ENCODE measurements around the gene PRPF6. TPM values are rescaled to one million over a fixed set of nuclear protein-coding genes. Genes with fewer than 3 reads are reported as not detected.

The PRPF6 gene
- polyA plus RNA-seq, 3 donors, result 29.1 to 47.7 (median 34.5) TPM

DNA sequence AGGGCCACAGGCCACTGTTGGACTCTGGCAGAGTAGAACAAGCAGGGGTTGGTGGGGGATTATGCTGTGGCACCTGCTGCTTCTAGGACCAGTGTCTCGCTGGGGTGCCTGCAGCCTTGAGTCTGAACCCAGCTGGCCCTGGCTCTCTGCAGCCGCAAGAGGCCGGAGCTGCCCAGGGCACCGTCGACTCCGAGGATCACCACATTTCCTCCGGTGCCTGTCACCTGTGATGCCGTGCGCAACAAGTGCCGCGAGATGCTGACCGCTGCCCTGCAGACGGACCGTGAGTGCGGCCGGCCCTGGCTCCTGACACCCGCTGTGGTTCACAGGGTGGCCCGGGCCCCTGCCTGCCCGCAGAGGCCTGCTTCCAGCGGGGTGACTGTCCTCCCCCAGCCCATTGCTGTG, 88.3 kb downstream of the PRPF6 start:
- no peak overlapping the region for H2AFZ ChIP-seq (ENCODE audit: insufficient read depth, low read depth, low read length, poor library complexity, severe bottlenecking)
- H3K9ac ChIP-seq (ENCODE audit: insufficient read depth, low read length, poor library complexity, severe bottlenecking), result no peak overlapping the region
- H3K27ac ChIP-seq (ENCODE audit: low read depth in 1 of 2, low read length in 2 of 2), result no peak overlapping the region
- no peaks in the 10 kb centered on the region for H3K27me3 ChIP-seq (ENCODE audit: control insufficient read depth in 2 of 2, insufficient read depth in 2 of 2, low read length in 2 of 2)
- intact Hi-C loops (cut with micrococcal nuclease), result loop anchor here in 1 of 2 donors (10.0 kb wide), 1 partner anchor 544 kb away; the partner anchor contains the start of gene PPDPF
- 86% methylated on average over 20 of the region's 20 CpGs for WGBS (ENCODE audit: insufficient coverage)
- no peak overlapping the region for H3K4me3 Mint-ChIP-seq
- H3K36me3 Mint-ChIP-seq, result peaks cover 16 to 24% of the 10 kb centered on the region in 2 donors
- no peak overlapping the region for H3K4me2 ChIP-seq (replicated peaks; ENCODE audit: extremely low read depth, low read length, poor library complexity, severe bottlenecking)
- DNase-seq, result no peak
- peaks cover 22 to 25% of the 10 kb centered on the region in 2 donors for H3K36me3 ChIP-seq (replicated peaks in 1 of 2; ENCODE audit: control insufficient read depth in 1 of 2, insufficient read depth in 2 of 2, low read length in 2 of 2)
- H3K4me1 Mint-ChIP-seq, result peaks cover 40% of the 10 kb centered on the region
- H3K4me3 ChIP-seq (replicated peaks in 1 of 3; ENCODE audit: low read depth in 2 of 3, low read length in 3 of 3), result no peak overlapping the region
- H3K4me1 ChIP-seq (ENCODE audit: control insufficient read depth in 1 of 2, insufficient read depth in 2 of 2, low read length in 2 of 2), result peaks cover 16 to 39% of the 10 kb centered on the region in 2 donors
- H3K9me3 ChIP-seq (replicated peaks in 1 of 2; ENCODE audit: control insufficient read depth in 1 of 2, insufficient read depth in 1 of 2, low read length in 2 of 2), result no peaks in the 10 kb centered on the region
- peaks cover 0 to 20% (median 12%) of the 10 kb centered on the region in 3 donors for H3K27me3 Mint-ChIP-seq (ENCODE audit: low read depth in 3 of 3)
- peaks cover 64% of the 10 kb centered on the region for H4K20me1 ChIP-seq (ENCODE audit: insufficient read depth, low read length)
- H3K79me2 ChIP-seq (ENCODE audit: insufficient read depth, low read length), result peaks cover 8% of the 10 kb centered on the region
- H3K9me3 Mint-ChIP-seq, result peaks cover 0 to 2% (median 0%) of the 10 kb centered on the region in 7 donors
- no peak overlapping the region for H3K27ac Mint-ChIP-seq
- TF ChIP-seq, protein P1, sequence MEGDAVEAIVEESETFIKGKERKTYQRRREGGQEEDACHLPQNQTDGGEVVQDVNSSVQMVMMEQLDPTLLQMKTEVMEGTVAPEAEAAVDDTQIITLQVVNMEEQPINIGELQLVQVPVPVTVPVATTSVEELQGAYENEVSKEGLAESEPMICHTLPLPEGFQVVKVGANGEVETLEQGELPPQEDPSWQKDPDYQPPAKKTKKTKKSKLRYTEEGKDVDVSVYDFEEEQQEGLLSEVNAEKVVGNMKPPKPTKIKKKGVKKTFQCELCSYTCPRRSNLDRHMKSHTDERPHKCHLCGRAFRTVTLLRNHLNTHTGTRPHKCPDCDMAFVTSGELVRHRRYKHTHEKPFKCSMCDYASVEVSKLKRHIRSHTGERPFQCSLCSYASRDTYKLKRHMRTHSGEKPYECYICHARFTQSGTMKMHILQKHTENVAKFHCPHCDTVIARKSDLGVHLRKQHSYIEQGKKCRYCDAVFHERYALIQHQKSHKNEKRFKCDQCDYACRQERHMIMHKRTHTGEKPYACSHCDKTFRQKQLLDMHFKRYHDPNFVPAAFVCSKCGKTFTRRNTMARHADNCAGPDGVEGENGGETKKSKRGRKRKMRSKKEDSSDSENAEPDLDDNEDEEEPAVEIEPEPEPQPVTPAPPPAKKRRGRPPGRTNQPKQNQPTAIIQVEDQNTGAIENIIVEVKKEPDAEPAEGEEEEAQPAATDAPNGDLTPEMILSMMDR (IDR thresholded peaks at IDR 0.05), result no peak

- DNase-seq, result peak in 2 of 3 donors; percentile 42 to 52
- peaks cover 12 to 39% of the 10 kb centered on the region in 2 donors for H3K4me1 ChIP-seq (ENCODE audit: control insufficient read depth in 1 of 2, insufficient read depth in 2 of 2, low read length in 2 of 2)
- H3K4me1 Mint-ChIP-seq, result peaks cover 35% of the 10 kb centered on the region
Observed at GRCh38 chr20:64069614-64070243, 88.8 kb downstream of the PRPF6 start.

More at GRCh38 chr20:64069614-64070243, 88.8 kb downstream of the PRPF6 start:
- Histone ChIP-seq H3K4me3 (replicated peaks in 1 of 3; ENCODE audit: low read depth in 2 of 3, low read length in 3 of 3) (no peak overlapping the region), H3K79me2 (ENCODE audit: insufficient read depth, low read length) (peaks cover 13% of the 10 kb centered on the region), H2AFZ (ENCODE audit: insufficient read depth, low read depth, low read length, poor library complexity, severe bottlenecking) (no peak overlapping the region), H3K9me3 (replicated peaks in 1 of 2; ENCODE audit: control insufficient read depth in 1 of 2, insufficient read depth in 1 of 2, low read length in 2 of 2) (no peaks in the 10 kb centered on the region), H3K36me3 (replicated peaks in 1 of 2; ENCODE audit: control insufficient read depth in 1 of 2, insufficient read depth in 2 of 2, low read length in 2 of 2) (peaks cover 27 to 30% of the 10 kb centered on the region in 2 donors), H3K4me2 (replicated peaks; ENCODE audit: extremely low read depth, low read length, poor library complexity, severe bottlenecking) (no peak overlapping the region), H3K27ac (ENCODE audit: low read depth in 1 of 2, low read length in 2 of 2) (no peak overlapping the region), H3K27me3 (ENCODE audit: control insufficient read depth in 2 of 2, insufficient read depth in 2 of 2, low read length in 2 of 2) (no peaks in the 10 kb centered on the region), H3K9ac (ENCODE audit: insufficient read depth, low read length, poor library complexity, severe bottlenecking) (no peak overlapping the region), H4K20me1 (ENCODE audit: insufficient read depth, low read length) (peaks cover 69% of the 10 kb centered on the region)
- intact Hi-C loops (cut with micrococcal nuclease), result loop anchor here in 1 of 2 donors (10.0 kb wide), 1 partner anchor 545 kb away; the partner anchor contains the start of gene PPDPF
- TF ChIP-seq, protein P1 (IDR thresholded peaks at IDR 0.05), result peak; percentile 98
- Mint-ChIP-seq H3K9me3 (peaks cover 0 to 2% (median 0%) of the 10 kb centered on the region in 7 donors), H3K36me3 (peaks cover 21 to 29% of the 10 kb centered on the region in 2 donors), H3K27me3 (ENCODE audit: low read depth in 3 of 3) (peaks cover 0 to 15% (median 10%) of the 10 kb centered on the region in 3 donors), H3K4me3 (no peak overlapping the region), H3K27ac (no peak overlapping the region)
- WGBS (ENCODE audit: insufficient coverage), result 54% methylated on average over 10 of the region's 14 CpGs

Data from CD14-positive monocyte (primary cell).